Measurements from ENCODE around the gene IKZF3.
"Not testable (repeated sequence)": the region's sequence is repeated elsewhere in the genome, so short reads cannot be mapped to it uniquely, and the experiment has no call there.

GRCh38 chr17:39764171-39764570 is 99.9 kb downstream of the IKZF3 start:
- TF ChIP-seq EZH2phosphoT487 (IDR thresholded peaks at IDR 0.05; ENCODE audit: borderline replicate concordance, low read length); EZH2 (IDR thresholded peaks at IDR 0.05; ENCODE audit: low read length, unreplicated experiment); CTCF (conservative IDR thresholded peaks at IDR 0.05; ENCODE audit: low read depth, low read length): not testable (repeated sequence)
